GM10266 (cell line): Measurements from ENCODE around the gene TGFBR3.

ENCODE experiments used
- DNase-seq: peaks from one replicate; pipeline ENCODE4 v3.0.0; 2012; ENCODE audit errors: extremely low spot score
- CTCF ChIP-seq: IDR thresholded peaks from 2 replicates; pipeline ENCODE4 v1.5.1; 2012; ENCODE audit warnings: mild to moderate bottlenecking, low read depth; ENCODE audit not compliant: control insufficient read depth, insufficient read depth; ENCODE audit errors: missing control alignments

The TGFBR3 gene

GRCh38 chr1:91806181-91806768, 79.7 kb downstream of the TGFBR3 start:
- TF ChIP-seq CTCF, result no peak
- DNase-seq, result no peak

- TF ChIP-seq CTCF, result no peak
- DNase-seq, result no peak
Observed at GRCh38 chr1:91805311-91805801, 80.6 kb downstream of the TGFBR3 start.

GRCh38 chr1:91804546-91805023, 81.4 kb downstream of the TGFBR3 start:
- no peak for TF ChIP-seq CTCF
- DNase-seq, result no peak

- TF ChIP-seq CTCF, result no peak
- DNase-seq, result peak; percentile 50
Observed at GRCh38 chr1:91803847-91804545, 82.0 kb downstream of the TGFBR3 start.

GRCh38 chr1:91803123-91803522, 82.8 kb downstream of the TGFBR3 start:
- DNase-seq, result no peak
- no peak for TF ChIP-seq CTCF

- TF ChIP-seq CTCF, result no peak
- DNase-seq, result no peak
Observed at GRCh38 chr1:91801496-91802115, 84.3 kb downstream of the TGFBR3 start.

GRCh38 chr1:91799863-91800262, 86.1 kb downstream of the TGFBR3 start:
- no peak for TF ChIP-seq CTCF
- DNase-seq, result no peak
